ENCODE results near the gene C9orf153.

C9orf153 gene

GRCh38 chr9:86187121-86187520 lies 72.3 kb downstream of the C9orf153 start:
- DNase-seq (ENCODE audit: low read depth in 2 of 2), result no peak

- no peak for DNase-seq (ENCODE audit: low read depth in 2 of 2)
Measured at GRCh38 chr9:86186696-86187095, 72.8 kb downstream of the C9orf153 start.

- no peak for DNase-seq (ENCODE audit: low read depth in 2 of 2)
Measured at GRCh38 chr9:86185872-86186271, 73.6 kb downstream of the C9orf153 start.

GRCh38 chr9:86184138-86184524 lies 75.3 kb downstream of the C9orf153 start:
- no peak for DNase-seq (ENCODE audit: low read depth in 2 of 2)

- DNase-seq (ENCODE audit: low read depth in 2 of 2), result no peak
Measured at GRCh38 chr9:86183229-86184137, 76.0 kb downstream of the C9orf153 start.

- no peak for DNase-seq (ENCODE audit: low read depth in 2 of 2)
Measured at GRCh38 chr9:86181379-86182315, 77.8 kb downstream of the C9orf153 start.

- no peak for DNase-seq (ENCODE audit: low read depth in 2 of 2)
Measured at GRCh38 chr9:86178503-86178902, 81.0 kb downstream of the C9orf153 start.

- DNase-seq (ENCODE audit: low read depth in 2 of 2), result no peak
Measured at GRCh38 chr9:86177995-86178394, 81.5 kb downstream of the C9orf153 start.

- DNase-seq (ENCODE audit: low read depth in 2 of 2), result no peak
Measured at GRCh38 chr9:86176468-86176867, 83.0 kb downstream of the C9orf153 start.

- no peak for DNase-seq (ENCODE audit: low read depth in 2 of 2)
Measured at GRCh38 chr9:86175743-86176456, 83.6 kb downstream of the C9orf153 start.

GRCh38 chr9:86175223-86175622 lies 84.2 kb downstream of the C9orf153 start:
- DNase-seq (ENCODE audit: low read depth in 2 of 2), result no peak
